Endothelial cell of umbilical vein (primary cell): ENCODE measurements around the gene CCDC9B. TPM values are rescaled to one million over a fixed set of nuclear protein-coding genes. Genes with fewer than 3 reads are reported as not detected.

Source experiments
- BruUV-seq: library from RNA; stranded (reverse); fragments of 400-500 nt; replicated peaks from 2 replicates; lab custom pipeline; 2021; lab: Mats Ljungman, UMichigan
- CTCF ChIA-PET: fragments of 300-600, 350-600 bp; sonication (Branson Sonifier 250); formaldehyde crosslinking; loops from one replicate; lab custom pipeline; 2021; ENCODE audit warnings: antibody characterized with exemption, inconsistent platforms; lab: Charles Lee
- POLR2A ChIA-PET: fragments of 300-600, 350-600 bp; sonication (Branson Sonifier 250); formaldehyde crosslinking; loops from one replicate; lab custom pipeline; 2021; ENCODE audit warnings: antibody characterized with exemption, inconsistent platforms; lab: Charles Lee
- DNase-seq: peaks from one replicate; pipeline ENCODE4 v3.0.0-alpha.2; 2011; ENCODE audit warnings: low read depth, low spot score
- FAIRE-seq: peaks from 2 replicates; lab custom pipeline; 2011; peaks lifted over from hg19 to GRCh38; lab: Jason Lieb, UNC
- H2AFZ ChIP-seq: 2 replicates; pipeline ENCODE4 v1.6.0; 2012; ENCODE audit warnings: low read depth, low read length, control low read depth, inconsistent platforms
- H3K27ac ChIP-seq: 2 replicates; pipeline ENCODE4 v1.5.1; 2011; ENCODE audit warnings: low read depth, mild to moderate bottlenecking, control low read depth, low read length, moderate library complexity; ENCODE audit not compliant: insufficient read depth
- H3K27me3 ChIP-seq, 2 experiments: 2 replicates each; pipeline versions ENCODE4 v1.6.0 to v1.6.1; 2011; ENCODE audit warnings: low read length in 2 of 2, mixed read lengths in 1 of 2; ENCODE audit not compliant: control insufficient read depth in 2 of 2, insufficient read depth in 2 of 2
- H3K36me3 ChIP-seq, 2 experiments: 2 replicates in 1 of 2; 3 replicates in 1 of 2; pipeline ENCODE4 v1.5.1; 2011; ENCODE audit warnings: low read length in 2 of 2, mild to moderate bottlenecking in 1 of 2, moderate library complexity in 1 of 2; ENCODE audit not compliant: control insufficient read depth in 2 of 2, insufficient read depth in 2 of 2; ENCODE audit errors: extremely low read depth in 1 of 2
- H3K4me1 ChIP-seq: 3 replicates; pipeline ENCODE4 v1.5.1; 2011; ENCODE audit warnings: mild to moderate bottlenecking, low read length; ENCODE audit not compliant: control insufficient read depth, insufficient read depth; ENCODE audit errors: extremely low read depth
- H3K4me2 ChIP-seq: 2 replicates; pipeline ENCODE4 v1.6.1; 2011; ENCODE audit warnings: low read length, control low read depth, mixed read lengths; ENCODE audit not compliant: insufficient read depth
- H3K4me3 ChIP-seq, 3 experiments: fragments of 200-600 bp in 1 of 3; sonication (generic), shearing (Covaris generic) in 1 of 3; replicated peaks in 1 of 3; 2 replicates each; pipeline ENCODE4 v1.5.1; 2011 to 2016; ENCODE audit warnings: control low read depth in 3 of 3, low read length in 3 of 3, mild to moderate bottlenecking in 2 of 3, inconsistent platforms in 1 of 3, low read depth in 1 of 3, moderate library complexity in 1 of 3; ENCODE audit not compliant: insufficient read depth in 1 of 3
- H3K79me2 ChIP-seq: 2 replicates; pipeline ENCODE4 v1.6.0; 2012; ENCODE audit warnings: low read length, inconsistent platforms; ENCODE audit not compliant: control insufficient read depth, insufficient read depth
- H3K9ac ChIP-seq: replicated peaks from 2 replicates; pipeline ENCODE3; 2011; ENCODE audit warnings: low read length, control low read depth; ENCODE audit not compliant: insufficient read depth; ENCODE audit errors: extremely low read depth
- H3K9me1 ChIP-seq: replicated peaks from 3 replicates; pipeline ENCODE4 v1.6.0; 2011; ENCODE audit warnings: mild to moderate bottlenecking, low read length; ENCODE audit not compliant: control insufficient read depth, insufficient read depth; ENCODE audit errors: extremely low read depth
- H3K9me3 ChIP-seq: replicated peaks from 2 replicates; pipeline ENCODE4 v1.5.1; 2012; ENCODE audit warnings: low read length, inconsistent platforms; ENCODE audit not compliant: control insufficient read depth, insufficient read depth
- H4K20me1 ChIP-seq: replicated peaks from 2 replicates; pipeline ENCODE3; 2011; ENCODE audit warnings: mild to moderate bottlenecking, low read length; ENCODE audit not compliant: control insufficient read depth, insufficient read depth; ENCODE audit errors: extremely low read depth
- CTCF ChIP-seq, 2 donors: IDR thresholded peaks; 1 replicate in 1 of 2; 2 replicates in 1 of 2; pipeline ENCODE4 v1.5.1; 2011; ENCODE audit warnings: low read length in 2 of 2, mild to moderate bottlenecking in 2 of 2, moderate library complexity in 2 of 2, control low read depth in 1 of 2, inconsistent platforms in 1 of 2, low read depth in 1 of 2; ENCODE audit not compliant: insufficient read depth in 1 of 2; ENCODE audit errors: extremely low read depth in 1 of 2
- EZH2 ChIP-seq: IDR thresholded peaks from 2 replicates; pipeline ENCODE4 v1.6.1; 2012; ENCODE audit warnings: borderline replicate concordance, low read depth, mild to moderate bottlenecking, moderate library complexity, low read length, inconsistent platforms; ENCODE audit not compliant: severe bottlenecking
- FOS ChIP-seq: IDR thresholded peaks from 2 replicates; pipeline ENCODE4 v1.6.1; 2011; ENCODE audit warnings: mild to moderate bottlenecking, low read length, moderate library complexity, borderline replicate concordance; ENCODE audit not compliant: insufficient read depth
- GATA2 ChIP-seq: IDR thresholded peaks from 2 replicates; pipeline ENCODE4 v1.7.0; 2011; ENCODE audit warnings: low read depth, mild to moderate bottlenecking, moderate library complexity, mixed read lengths, low read length; ENCODE audit not compliant: insufficient read length, insufficient read depth
- JUN ChIP-seq: IDR thresholded peaks from 2 replicates; pipeline ENCODE4 v1.6.1; 2011; ENCODE audit warnings: borderline replicate concordance, low read depth; ENCODE audit not compliant: insufficient read length, insufficient read depth
- MAX ChIP-seq: IDR thresholded peaks from 2 replicates; pipeline ENCODE4 v1.6.1; 2011; ENCODE audit not compliant: insufficient read depth, insufficient read length
- dilution Hi-C: fragments of 300-500 bp; cut with MboI; formaldehyde crosslinking; loops from one replicate; pipeline ENCODE4 v1.15.0; 2019; ENCODE audit warnings: low sequenced_read_pairs; ENCODE audit not compliant: extremely low pct_ligation_motif_present
- intact Hi-C: fragments of 100-400 bp; cut with micrococcal nuclease; formaldehyde crosslinking; loops from one replicate; pipeline ENCODE4 v1.10.0; 2022
- polyA plus RNA-seq, 4 experiments: library from polyadenylated mRNA; depleted of rRNA in 3 of 4; stranded (reverse) in 3 of 4; unstranded in 1 of 4; fragments of >200 nt; gene quantifications; 2 replicates each; pipeline versions ENCODE4 v1.2.1 to v1.2.3, GENCODE V29; 2011 to 2012; ENCODE audit warnings: missing spikeins in 1 of 4
- total RNA-seq: library from RNA; stranded (reverse); gene quantifications from 2 replicates; pipeline ENCODE4 v1.2.3, GENCODE V29; 2021

Gene CCDC9B
- total and polyA plus RNA-seq, 2 donors (not counting 3 experiments of a cell fraction or from before 2014, with no cell fraction given) = 7.6 to 46.0 TPM

GRCh38 chr15:40317580-40317979 lies 23.2 kb downstream of the CCDC9B start:
- POLR2A ChIA-PET = no interaction called here
- no peak overlapping the region for H3K27ac ChIP-seq
- H3K9me3 ChIP-seq = no peaks in the 10 kb centered on the region
- no peak overlapping the region for H3K4me3 ChIP-seq
- no peak overlapping the region for H3K4me2 ChIP-seq
- H3K27me3 ChIP-seq = no peaks in the 10 kb centered on the region
- no peak for DNase-seq
- peaks cover 32% of the 10 kb centered on the region for H3K4me1 ChIP-seq
- H3K9ac ChIP-seq = no peak overlapping the region
- CTCF ChIA-PET = interaction anchor here (1.5 to 15.0 kb wide), 3 partner anchors 8 to 32 kb away, joined by 3 to 287 read pairs (median 10); partner anchors contain the start of gene CCDC9B
- no peak for TF ChIP-seq MAX
- TF ChIP-seq GATA2 = no peak
- TF ChIP-seq EZH2 = no peak
- no peak for TF ChIP-seq FOS
- no peak for TF ChIP-seq JUN
- no peak for TF ChIP-seq CTCF (IDR thresholded peaks at IDR 0.05; ENCODE audit: extremely low read depth in 1 of 2, insufficient read depth in 1 of 2, low read depth in 1 of 2, low read length in 2 of 2)
- H2AFZ ChIP-seq = no peak overlapping the region
- no peaks in the 10 kb centered on the region for H3K36me3 ChIP-seq
- no peak for FAIRE-seq
- H3K9me1 ChIP-seq = no peaks in the 10 kb centered on the region
- no peaks in the 10 kb centered on the region for H4K20me1 ChIP-seq
- H3K79me2 ChIP-seq = no peaks in the 10 kb centered on the region
- intact Hi-C loops (no loop called here), dilution Hi-C loops (no loop called here)
- no TSS peak for BruUV-seq
